Nucleus accumbens (tissue), 56 donors: ENCODE measurements around the gene CMTM5.
A peak's percentile ranks its signal among the peaks of the same experiment; 100 is the strongest.

Experiments used
- DNase-seq, 56 donors: peaks; one replicate each; lab custom pipeline; 2025; lab: John Stamatoyannopoulos, UW

Gene CMTM5

GRCh38 chr14:23356662-23357061, 20.2 kb upstream of the CMTM5 start:
- no peak for DNase-seq

- no peak for DNase-seq
These were observed 19.6 kb upstream of the CMTM5 start for GRCh38 chr14:23357261-23357660.

- no peak for DNase-seq
These were observed 18.8 kb upstream of the CMTM5 start for GRCh38 chr14:23358042-23358441.

- DNase-seq = no peak
These were observed 18.2 kb upstream of the CMTM5 start for GRCh38 chr14:23358553-23359166.

- DNase-seq = no peak
These were observed 17.6 kb upstream of the CMTM5 start for GRCh38 chr14:23359167-23359626.

- no peak for DNase-seq
These were observed 17.0 kb upstream of the CMTM5 start for GRCh38 chr14:23359722-23360447.

- DNase-seq = peak in 46 of 56 donors; percentile 19 to 84 (median 55)
These were observed 16.4 kb upstream of the CMTM5 start for GRCh38 chr14:23360496-23360895.

GRCh38 chr14:23361320-23361719, 15.5 kb upstream of the CMTM5 start:
- peak in 27 of 56 donors; percentile 15 to 66 (median 38) for DNase-seq

GRCh38 chr14:23361763-23362162, 15.1 kb upstream of the CMTM5 start:
- no peak for DNase-seq

GRCh38 chr14:23362200-23362599, 14.6 kb upstream of the CMTM5 start:
- DNase-seq = peak in 4 of 56 donors; percentile 7 to 25 (median 14)

GRCh38 chr14:23364164-23365035, 12.4 kb upstream of the CMTM5 start:
- peak in 49 of 56 donors; percentile 29 to 82 (median 66) for DNase-seq

- DNase-seq = peak in 38 of 56 donors; percentile 12 to 75 (median 44)
These were observed 11.7 kb upstream of the CMTM5 start, which contains the start of gene EFS for GRCh38 chr14:23365036-23365731. Gene EFS (minus strand): TSS chr14:23365172. CDS start chr14:23365025, 147 bp downstream.

- peak in 43 of 56 donors; percentile 39 to 86 (median 72) for DNase-seq
These were observed 11.0 kb upstream of the CMTM5 start for GRCh38 chr14:23365732-23366425.

- DNase-seq = peak in 50 of 56 donors; percentile 37 to 86 (median 70)
These were observed 10.4 kb upstream of the CMTM5 start for GRCh38 chr14:23366426-23366921.

GRCh38 chr14:23370221-23370620, 6.6 kb upstream of the CMTM5 start:
- DNase-seq = no peak

- no peak for DNase-seq
These were observed 5.0 kb upstream of the CMTM5 start for GRCh38 chr14:23371865-23372264.

GRCh38 chr14:23372509-23372908, 4.3 kb upstream of the CMTM5 start, which contains the start of gene IL25:
Gene IL25 (plus strand): TSS chr14:23372809.
- DNase-seq = no peak

- DNase-seq = no peak
These were observed 3.8 kb upstream of the CMTM5 start for GRCh38 chr14:23373041-23373440.

- DNase-seq = peak in 6 of 56 donors; percentile 11 to 55 (median 41)
These were observed 1.2 kb upstream of the CMTM5 start for GRCh38 chr14:23375527-23376251.
